GM23248 (cell line): Measurements from ENCODE around the gene PRSS2. TPM values are rescaled to one million over a fixed set of nuclear protein-coding genes. Genes with fewer than 3 reads are reported as not detected.
"Not testable (repeated sequence)": the region's sequence is repeated elsewhere in the genome, so short reads cannot be mapped to it uniquely, and the experiment has no call there.

Experiments used
- DNase-seq: peaks from one replicate; pipeline ENCODE4 v3.0.0-alpha.2; 2015
- H2AFZ ChIP-seq: fragments of 200-600 bp; sonication (generic); 2 replicates; pipeline ENCODE4 v1.6.1; 2016; ENCODE audit warnings: antibody characterized with exemption
- H3F3A ChIP-seq: fragments of 200-600 bp; sonication (generic); 2 replicates; pipeline ENCODE4 v1.6.1; 2016; ENCODE audit warnings: mild to moderate bottlenecking, antibody characterized with exemption, mixed run types; ENCODE audit not compliant: insufficient read depth
- H3K27ac ChIP-seq: fragments of 200-600 bp; sonication (generic); 2 replicates; pipeline ENCODE4 v1.5.1; 2016; ENCODE audit warnings: mild to moderate bottlenecking
- H3K27me3 ChIP-seq: fragments of 200-600 bp; sonication (generic); replicated peaks from 2 replicates; pipeline ENCODE4 v1.6.1; 2016; ENCODE audit warnings: mild to moderate bottlenecking; ENCODE audit not compliant: insufficient read depth
- H3K36me3 ChIP-seq: fragments of 200-600 bp; sonication (generic); 2 replicates; pipeline ENCODE4 v1.6.1; 2016; ENCODE audit warnings: low read depth, mild to moderate bottlenecking
- H3K4me1 ChIP-seq: fragments of 200-600 bp; sonication (generic); 2 replicates; pipeline ENCODE4 v1.6.1; 2016; ENCODE audit warnings: mild to moderate bottlenecking; ENCODE audit not compliant: insufficient read depth
- H3K4me2 ChIP-seq: fragments of 200-600 bp; sonication (generic); one replicate; pipeline ENCODE4 v1.6.1; 2016; ENCODE audit warnings: mild to moderate bottlenecking; ENCODE audit not compliant: unreplicated experiment
- H3K4me3 ChIP-seq: fragments of 200-600 bp; sonication (generic); 2 replicates; pipeline ENCODE4 v1.5.1; 2016; ENCODE audit warnings: mild to moderate bottlenecking
- H3K79me2 ChIP-seq: fragments of 200-600 bp; sonication (generic); 2 replicates; pipeline ENCODE4 v1.6.1; 2016; ENCODE audit warnings: mild to moderate bottlenecking; ENCODE audit not compliant: insufficient read depth
- H3K9ac ChIP-seq: fragments of 200-600 bp; sonication (generic); 2 replicates; pipeline ENCODE4 v1.6.1; 2016; ENCODE audit warnings: mild to moderate bottlenecking
- H3K9me2 ChIP-seq: fragments of 200-600 bp; sonication (generic); 2 replicates; pipeline ENCODE4 v1.6.1; 2016; ENCODE audit warnings: mixed run types, mild to moderate bottlenecking, moderate library complexity; ENCODE audit not compliant: insufficient read depth
- H3K9me3 ChIP-seq: fragments of 200-600 bp; sonication (generic); one replicate; pipeline ENCODE4 v1.6.1; 2017; ENCODE audit warnings: low read depth
- H4K20me1 ChIP-seq: fragments of 200-600 bp; sonication (generic); 2 replicates; pipeline ENCODE4 v1.6.0; 2016; ENCODE audit not compliant: insufficient read depth
- EZH2 ChIP-seq: fragments of 200-600 bp; sonication (generic); IDR thresholded peaks from 2 replicates; pipeline ENCODE4 v1.6.1; 2018; ENCODE audit warnings: antibody characterized with exemption, mild to moderate bottlenecking; ENCODE audit not compliant: insufficient read depth, poor library complexity, severe bottlenecking
- EZH2phosphoT487 ChIP-seq: fragments of 200-600 bp; sonication (generic); IDR thresholded peaks from 2 replicates; pipeline ENCODE4 v1.6.1; 2018; ENCODE audit warnings: antibody characterized with exemption, moderate library complexity, mild to moderate bottlenecking, low read depth; ENCODE audit not compliant: insufficient read depth
- WGBS, 2 experiments: methylation state at CpG; one replicate each; pipeline ENCODE4 v1.1.6; 2015 to 2017; ENCODE audit warnings: low lambda C conversion rate in 2 of 2, low coverage in 1 of 2; ENCODE audit errors: missing lambda C conversion rate in 2 of 2; 5-methylcytosine and 5-hydroxymethylcytosine counted together
- in situ Hi-C: fragments of 300-500 bp; cut with MboI; formaldehyde crosslinking; loops from 2 replicates; pipeline ENCODE4 v1.15.0; 2020
- polyA plus RNA-seq: library from polyadenylated mRNA; unstranded; fragments of >200 nt; fragmentation: Nextera tagmentation; extraction: Ambion mirVana; gene quantifications from 2 replicates; pipeline ENCODE4 v1.2.1, GENCODE V29; 2016
- total RNA-seq: library from RNA; depleted of rRNA; stranded (reverse); fragments of >200 nt; shearing (Covaris generic); gene quantifications from 2 replicates; pipeline ENCODE4 v1.2.3, GENCODE V29; 2014

PRSS2 gene
- total and polyA plus RNA-seq, 2 experiments from 2014 or later = not detected

DNA sequence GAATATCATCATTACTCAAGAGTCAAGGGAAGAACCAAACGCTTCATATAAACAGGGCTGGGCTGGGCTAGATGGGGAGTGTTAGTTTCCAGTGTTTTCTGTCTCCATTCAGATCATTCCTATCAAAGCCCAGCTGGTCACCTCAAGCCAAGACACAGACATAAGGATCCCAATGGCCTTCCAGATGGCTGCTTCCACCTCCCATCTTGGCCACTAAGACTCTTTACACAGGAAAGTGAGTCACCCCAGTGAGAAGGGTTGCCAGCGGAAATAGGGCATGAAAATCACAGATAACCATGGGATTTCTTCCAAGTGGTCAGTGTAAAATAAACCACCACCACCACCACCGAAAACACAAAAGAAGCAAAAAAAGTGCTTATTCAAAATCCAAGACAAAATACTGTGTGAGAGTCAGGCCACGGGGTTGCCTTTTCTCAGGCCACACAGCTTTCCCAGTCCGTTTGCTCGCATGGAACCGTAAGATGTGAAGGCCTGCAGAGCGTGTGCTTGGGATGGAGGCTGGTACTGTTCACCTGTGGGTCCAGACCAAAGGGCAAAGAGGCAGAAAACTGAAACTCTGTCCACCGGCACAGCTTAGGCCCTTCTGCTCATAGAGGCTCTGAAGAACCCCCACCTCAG, 5.6 kb downstream of the PRSS2 start:
- H3K9me2 ChIP-seq = no peaks in the 10 kb centered on the region
- no peak overlapping the region for H2AFZ ChIP-seq
- in situ Hi-C loops = no loop called here
- no peak for TF ChIP-seq EZH2phosphoT487
- TF ChIP-seq EZH2 = no peak
- no peaks in the 10 kb centered on the region for H3F3A ChIP-seq
- no peak overlapping the region for H3K27ac ChIP-seq
- no peak overlapping the region for H3K4me3 ChIP-seq
- no peaks in the 10 kb centered on the region for H3K9me3 ChIP-seq
- no peaks in the 10 kb centered on the region; the same call in 1 of the 2 replicates for H3K27me3 ChIP-seq
- peak; percentile 54 for DNase-seq
- peaks cover 15% of the 10 kb centered on the region; the same call in 1 of the 2 replicates for H3K4me1 ChIP-seq
- WGBS, 2 experiments = 44 to 47% methylated on average over 9 of the region's 9 CpGs
- no peaks in the 10 kb centered on the region for H3K79me2 ChIP-seq
- H3K4me2 ChIP-seq = no peak overlapping the region
- no peaks in the 10 kb centered on the region for H4K20me1 ChIP-seq
- no peaks in the 10 kb centered on the region for H3K36me3 ChIP-seq
- no peak overlapping the region for H3K9ac ChIP-seq

DNA sequence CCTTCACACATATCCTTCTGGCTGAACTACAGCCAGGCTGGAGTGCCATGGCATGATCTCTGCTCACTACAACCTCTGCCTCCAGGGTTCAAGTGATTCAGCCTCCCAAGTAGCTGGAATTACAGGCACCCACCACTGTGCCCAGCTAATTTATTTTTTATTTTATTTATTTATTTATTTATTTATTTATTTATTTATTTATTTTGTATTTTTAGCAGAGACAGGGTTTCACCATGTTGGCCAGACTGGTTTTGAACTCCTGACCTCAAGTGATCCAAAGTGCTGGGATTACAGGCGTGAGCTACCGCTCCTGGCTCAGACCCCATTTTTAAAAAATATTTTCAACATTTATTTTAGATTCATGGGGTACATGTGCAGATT, 6.1 kb downstream of the PRSS2 start:
- H3K9me3 ChIP-seq, DNase-seq, in situ Hi-C loops, H3K4me3 ChIP-seq, H2AFZ ChIP-seq, H3K9ac ChIP-seq, H3K9me2 ChIP-seq, H3K36me3 ChIP-seq, H3K27me3 ChIP-seq, H4K20me1 ChIP-seq, H3K27ac ChIP-seq, H3K79me2 ChIP-seq, H3K4me2 ChIP-seq, H3F3A ChIP-seq: not testable (repeated sequence)
- H3K4me1 ChIP-seq = peaks cover 15% of the 10 kb centered on the region; the same call in 1 of the 2 replicates
- WGBS, 2 experiments = 90 to 94% methylated on average over 2 of the region's 2 CpGs

DNA sequence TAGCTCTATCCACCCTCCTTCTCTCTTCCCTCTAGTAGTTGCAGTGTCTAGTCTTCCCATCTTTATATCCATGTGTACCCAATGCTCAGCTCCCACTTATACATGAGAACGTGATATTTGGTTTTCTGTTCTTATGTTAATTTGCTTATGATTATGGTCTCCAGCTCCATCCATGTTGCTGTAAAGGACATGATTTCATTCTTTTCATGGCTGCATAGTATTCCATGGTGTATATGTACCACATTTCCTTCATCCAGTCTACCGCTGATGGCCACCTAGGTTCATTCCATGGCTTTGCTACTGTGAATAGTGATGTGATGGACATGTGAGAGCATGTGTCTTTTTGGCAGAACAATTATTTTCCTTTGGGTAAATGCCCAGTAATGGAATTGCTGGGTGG, 6.5 kb downstream of the PRSS2 start:
- no peak overlapping the region for H2AFZ ChIP-seq
- no peaks in the 10 kb centered on the region for H3K27me3 ChIP-seq
- H3K4me3 ChIP-seq = no peak overlapping the region
- no peaks in the 10 kb centered on the region for H3K9me3 ChIP-seq
- DNase-seq = no peak
- no peaks in the 10 kb centered on the region for H4K20me1 ChIP-seq
- no peaks in the 10 kb centered on the region for H3K36me3 ChIP-seq
- H3F3A ChIP-seq = no peaks in the 10 kb centered on the region
- no peaks in the 10 kb centered on the region for H3K79me2 ChIP-seq
- no peak overlapping the region for H3K9ac ChIP-seq
- WGBS, 2 experiments = 15% methylated on average over 2 of the region's 2 CpGs
- H3K9me2 ChIP-seq = no peaks in the 10 kb centered on the region
- TF ChIP-seq EZH2phosphoT487 (no peak), EZH2 (no peak)
- no peak overlapping the region for H3K27ac ChIP-seq
- no peak overlapping the region for H3K4me2 ChIP-seq
- in situ Hi-C loops = no loop called here
- peaks cover 15% of the 10 kb centered on the region; the same call in 1 of the 2 replicates for H3K4me1 ChIP-seq

DNA sequence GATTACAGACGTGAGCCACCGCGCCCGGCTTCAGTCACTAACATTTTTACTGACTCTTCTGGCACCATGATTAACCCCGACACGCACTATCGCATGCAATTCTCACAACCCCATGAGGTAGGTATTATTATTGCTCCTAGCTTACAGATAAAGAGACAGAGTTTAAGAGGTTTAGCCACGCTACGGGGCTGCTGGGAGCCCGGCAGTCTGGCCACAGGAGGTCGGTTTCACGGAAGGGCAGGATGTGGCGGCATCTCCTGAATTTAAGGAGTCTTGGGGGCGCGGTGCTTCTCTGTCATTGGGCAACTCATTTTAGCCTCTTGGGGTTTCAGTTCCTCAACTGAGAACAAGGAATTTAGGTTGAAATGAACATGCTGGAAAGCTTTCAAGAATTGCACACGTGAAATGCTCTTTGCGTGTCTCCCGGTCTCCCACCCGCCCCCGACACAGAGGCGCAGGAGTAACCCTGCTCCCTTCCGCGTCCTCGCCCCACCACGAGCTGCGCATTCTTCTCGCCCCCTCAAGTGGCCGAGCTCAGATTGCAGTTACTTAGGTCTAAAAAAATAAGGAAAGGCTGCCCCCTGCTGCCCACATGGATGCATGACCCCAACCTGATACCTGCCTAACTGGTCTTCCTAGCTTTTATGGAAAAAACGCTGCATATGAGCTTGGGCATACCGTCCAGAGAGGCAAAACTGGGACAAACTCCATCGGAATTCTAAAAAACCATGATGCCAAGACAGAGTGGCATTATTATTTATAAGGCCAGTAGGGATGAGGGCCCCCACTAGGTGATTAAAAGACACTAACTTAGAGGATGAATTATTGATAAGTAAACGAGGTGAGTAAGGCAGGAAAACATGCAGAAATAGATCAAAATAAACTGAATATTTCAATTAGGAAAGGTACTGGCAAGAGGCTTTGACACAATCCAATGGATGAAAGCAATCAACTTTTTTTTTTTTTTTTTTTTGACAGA, 12.4 kb downstream of the PRSS2 start:
- Histone ChIP-seq H3K36me3 (no peaks in the 10 kb centered on the region), H3K27ac (no peak overlapping the region), H3K27me3 (peaks cover 8% of the 10 kb centered on the region), H3K9me2 (no peaks in the 10 kb centered on the region), H3K4me3 (peak overlapping the region; percentile 71), H3F3A (no peaks in the 10 kb centered on the region), H3K9me3 (no peaks in the 10 kb centered on the region), H3K4me2 (peak overlapping the region; percentile 91), H3K79me2 (no peaks in the 10 kb centered on the region), H4K20me1 (no peaks in the 10 kb centered on the region), H2AFZ (peak overlapping the region; percentile 89), H3K4me1 (no peaks in the 10 kb centered on the region), H3K9ac (peak overlapping the region; percentile 48; the same call in 1 of the 2 replicates)
- in situ Hi-C loops = loop anchor here (10.0 kb wide), 1 partner anchor 258 kb away; no protein-coding TSS in a partner anchor
- TF ChIP-seq EZH2phosphoT487 = no peak
- no peak for TF ChIP-seq EZH2
- 4% methylated on average over 32 of the region's 32 CpGs for WGBS, 2 experiments
- DNase-seq = peak; percentile 95
